H9 (cell line): ENCODE measurements around the gene SLC39A8. TPM values are rescaled to one million over a fixed set of nuclear protein-coding genes. Genes with fewer than 3 reads are reported as not detected.

Experiments used
- DNase-seq: peaks from one replicate; pipeline ENCODE4 v3.0.0-alpha.2; 2017
- H2AFZ ChIP-seq: one replicate; pipeline ENCODE4 v1.6.1; 2013; ENCODE audit warnings: mild to moderate bottlenecking, low read length, control low read depth, moderate library complexity
- H2AK5ac ChIP-seq: 2 replicates; pipeline ENCODE4 v1.6.1; 2013; ENCODE audit warnings: low read length, control low read depth, mixed read lengths; ENCODE audit not compliant: insufficient read length
- H2BK120ac ChIP-seq: one replicate; pipeline ENCODE4 v1.6.1; 2013; ENCODE audit warnings: low read depth, mild to moderate bottlenecking, low read length, control low read depth, inconsistent platforms; ENCODE audit not compliant: poor library complexity, severe bottlenecking
- H2BK12ac ChIP-seq: 2 replicates; pipeline ENCODE4 v1.6.1; 2013; ENCODE audit warnings: low read length, control low read depth, mixed read lengths, low read depth; ENCODE audit not compliant: insufficient read length
- H2BK15ac ChIP-seq: 2 replicates; pipeline ENCODE4 v1.6.1; 2013; ENCODE audit warnings: low read depth, low read length, control low read depth
- H2BK20ac ChIP-seq: one replicate; pipeline ENCODE4 v1.6.1; 2013; ENCODE audit warnings: low read depth, mild to moderate bottlenecking, low read length, control low read depth, inconsistent platforms; ENCODE audit not compliant: poor library complexity, severe bottlenecking
- H2BK5ac ChIP-seq: 2 replicates; pipeline ENCODE4 v1.6.1; 2013; ENCODE audit warnings: low read length, control low read depth, mixed read lengths; ENCODE audit not compliant: insufficient read length
- H3K14ac ChIP-seq: 2 replicates; pipeline ENCODE4 v1.6.1; 2013; ENCODE audit warnings: low read length, control low read depth; ENCODE audit not compliant: insufficient read depth
- H3K18ac ChIP-seq: 2 replicates; pipeline ENCODE4 v1.6.1; 2013; ENCODE audit warnings: low read depth, mild to moderate bottlenecking, mixed read lengths, low read length, control low read depth; ENCODE audit not compliant: insufficient read length
- H3K23ac ChIP-seq: 2 replicates; pipeline ENCODE4 v1.6.1; 2013; ENCODE audit warnings: low read length, control low read depth, mixed read lengths, low read depth; ENCODE audit not compliant: insufficient read length
- H3K23me2 ChIP-seq: 2 replicates; pipeline ENCODE4 v1.6.1; 2013; ENCODE audit warnings: low read depth, mild to moderate bottlenecking, mixed read lengths, low read length, control low read depth; ENCODE audit not compliant: insufficient read length, poor library complexity, severe bottlenecking
- H3K27ac ChIP-seq: 2 replicates; pipeline ENCODE4 v1.5.1; 2013; ENCODE audit warnings: low read length, control low read depth, mixed read lengths, low read depth; ENCODE audit not compliant: insufficient read length
- H3K27me3 ChIP-seq: 2 replicates; pipeline ENCODE4 v1.6.1; 2013; ENCODE audit warnings: low read length, control low read depth, inconsistent platforms; ENCODE audit not compliant: insufficient read depth
- H3K4ac ChIP-seq: 2 replicates; pipeline ENCODE4 v1.6.1; 2013; ENCODE audit warnings: low read depth, mild to moderate bottlenecking, control low read depth, inconsistent platforms, low read length, moderate library complexity
- H3K4me1 ChIP-seq: 2 replicates; pipeline ENCODE4 v1.6.1; 2013; ENCODE audit warnings: low read length, control low read depth, inconsistent platforms; ENCODE audit not compliant: insufficient read depth
- H3K4me2 ChIP-seq: 2 replicates; pipeline ENCODE4 v1.6.1; 2013; ENCODE audit warnings: low read length, control low read depth, mixed read lengths; ENCODE audit not compliant: insufficient read length, insufficient read depth
- H3K56ac ChIP-seq: 2 replicates; pipeline ENCODE4 v1.6.1; 2013; ENCODE audit warnings: low read depth, mild to moderate bottlenecking, mixed read lengths, low read length, control low read depth; ENCODE audit not compliant: insufficient read length
- H3K79me1 ChIP-seq: 2 replicates; pipeline ENCODE4 v1.6.1; 2013; ENCODE audit warnings: low read depth, mild to moderate bottlenecking, moderate library complexity, low read length, control low read depth, inconsistent platforms; ENCODE audit not compliant: insufficient read depth, poor library complexity, severe bottlenecking
- H3K79me2 ChIP-seq: 2 replicates; pipeline ENCODE4 v1.6.1; 2013; ENCODE audit warnings: low read length, control low read depth, inconsistent platforms; ENCODE audit not compliant: insufficient read depth
- H3K9ac ChIP-seq: 2 replicates; pipeline ENCODE4 v1.6.1; 2013; ENCODE audit warnings: low read length, control low read depth, mixed read lengths; ENCODE audit not compliant: insufficient read length; ENCODE audit errors: extremely low read depth
- H3K9me3 ChIP-seq: one replicate; pipeline ENCODE4 v1.6.1; 2013; ENCODE audit warnings: low read depth, low read length, inconsistent platforms; ENCODE audit not compliant: control insufficient read depth
- H3T11ph ChIP-seq: one replicate; pipeline ENCODE4 v1.6.1; 2013; ENCODE audit warnings: mild to moderate bottlenecking, low read length, control low read depth, inconsistent platforms
- H4K20me1 ChIP-seq: one replicate; pipeline ENCODE4 v1.6.1; 2013; ENCODE audit not compliant: control insufficient read depth, insufficient read length, insufficient read depth
- H4K5ac ChIP-seq: 2 replicates; pipeline ENCODE4 v1.6.1; 2013; ENCODE audit warnings: low read depth, mild to moderate bottlenecking, mixed read lengths, low read length, control low read depth; ENCODE audit not compliant: insufficient read length
- H4K8ac ChIP-seq: replicated peaks from 2 replicates; pipeline ENCODE4 v1.6.1; 2013; ENCODE audit warnings: low read length, control low read depth, mixed read lengths, low read depth; ENCODE audit not compliant: insufficient read length
- H4K91ac ChIP-seq: 2 replicates; pipeline ENCODE4 v1.6.1; 2013; ENCODE audit warnings: low read depth, mild to moderate bottlenecking, moderate library complexity, mixed read lengths, low read length, control low read depth; ENCODE audit not compliant: insufficient read length
- H3K27ac Mint-ChIP-seq, 3 experiments: 2 replicates in 2 of 3; 3 replicates in 1 of 3; pipeline ENCODE4 v1.8.0; 2020 to 2021; ENCODE audit warnings: mixed read lengths in 3 of 3, mild to moderate bottlenecking in 1 of 3, moderate library complexity in 1 of 3
- H3K27me3 Mint-ChIP-seq: 2 replicates; pipeline ENCODE4 v1.8.0; 2021; ENCODE audit warnings: low read depth, mild to moderate bottlenecking, moderate library complexity, mixed read lengths
- H3K36me3 Mint-ChIP-seq, 3 experiments: 2 replicates in 2 of 3; 3 replicates in 1 of 3; pipeline ENCODE4 v1.8.0; 2020 to 2021; ENCODE audit warnings: low read depth in 3 of 3, mixed read lengths in 3 of 3; ENCODE audit not compliant: insufficient read depth in 1 of 3
- H3K4me1 Mint-ChIP-seq, 2 experiments: 2 replicates each; pipeline ENCODE4 v1.8.0; 2020; ENCODE audit warnings: mixed read lengths in 2 of 2
- H3K4me3 Mint-ChIP-seq, 2 experiments: 2 replicates in 1 of 2; 3 replicates in 1 of 2; pipeline ENCODE4 v1.8.0; 2020 to 2021; ENCODE audit warnings: mild to moderate bottlenecking in 2 of 2, mixed read lengths in 2 of 2, moderate library complexity in 1 of 2
- H3K9me3 Mint-ChIP-seq, 2 experiments: 2 replicates in 1 of 2; 3 replicates in 1 of 2; pipeline ENCODE4 v1.8.0; 2020; ENCODE audit warnings: mild to moderate bottlenecking in 2 of 2, mixed read lengths in 2 of 2, moderate library complexity in 1 of 2
- CTCF ChIP-seq: fragments of 200-600 bp; sonication (generic); conservative IDR thresholded peaks from 3 replicates; pipeline ENCODE4 v1.8.0; 2021; ENCODE audit warnings: antibody characterized with exemption, mild to moderate bottlenecking
- WGBS: extraction: QIAGEN DNeasy Blood & Tissue Kit; methylation state at CpG from one replicate; pipeline ENCODE4 v1.1.7; 2013; ENCODE audit warnings: missing lambda C conversion rate, low lambda C conversion rate, mixed read lengths; ENCODE audit not compliant: insufficient read length; ENCODE audit errors: extremely low coverage; 5-methylcytosine and 5-hydroxymethylcytosine counted together
- total RNA-seq: library from RNA; stranded (reverse); gene quantifications from 2 replicates; pipeline ENCODE4 v1.2.1, GENCODE V29; 2021

Gene SLC39A8
- total RNA-seq, 1 experiment from 2014 or later = 11.0 TPM

GRCh38 chr4:102352781-102353180 lies 7.5 kb upstream of the SLC39A8 start:
- H4K8ac ChIP-seq = no peak overlapping the region
- H2BK5ac ChIP-seq = no peak overlapping the region
- H3K14ac ChIP-seq = no peak overlapping the region
- WGBS = no CpG with 5 or more reads among the region's 6 CpGs
- no peak overlapping the region for H2AK5ac ChIP-seq
- no peak for TF ChIP-seq CTCF
- no peaks in the 10 kb centered on the region for H3K79me2 ChIP-seq
- H3K4me1 ChIP-seq = no peaks in the 10 kb centered on the region; the same call in 1 of the 2 replicates
- no peak overlapping the region for H2BK15ac ChIP-seq
- H3K9me3 Mint-ChIP-seq = no peaks in the 10 kb centered on the region
- no peak overlapping the region for H2BK20ac ChIP-seq
- peak overlapping the region; percentile 5 for H2AFZ ChIP-seq
- H4K20me1 ChIP-seq = no peaks in the 10 kb centered on the region
- H3K9me3 ChIP-seq = no peaks in the 10 kb centered on the region
- H2BK12ac ChIP-seq = no peak overlapping the region
- H3K9ac ChIP-seq = no peak overlapping the region
- H3K23ac ChIP-seq = no peak overlapping the region
- H3K4ac ChIP-seq = no peak overlapping the region
- no peak for DNase-seq
- no peak overlapping the region for H3K4me2 ChIP-seq
- no peaks in the 10 kb centered on the region; the same call in 1 of the 2 replicates for H3K27me3 Mint-ChIP-seq
- no peak overlapping the region for H4K5ac ChIP-seq
- no peak overlapping the region for H3K27ac ChIP-seq
- peaks cover 0 to 6% of the 10 kb centered on the region in 2 experiments; a peak in 2 of 4 replicates for H3K4me1 Mint-ChIP-seq
- H3K36me3 Mint-ChIP-seq = no peaks in the 10 kb centered on the region
- H3K27me3 ChIP-seq = no peaks in the 10 kb centered on the region
- no peaks in the 10 kb centered on the region for H3K23me2 ChIP-seq
- H3K56ac ChIP-seq = no peak overlapping the region
- H3T11ph ChIP-seq = no peak overlapping the region
- no peak overlapping the region for H3K27ac Mint-ChIP-seq
- H3K79me1 ChIP-seq = no peaks in the 10 kb centered on the region
- no peak overlapping the region for H4K91ac ChIP-seq
- no peak overlapping the region for H3K4me3 Mint-ChIP-seq
- H3K18ac ChIP-seq = no peak overlapping the region
- no peak overlapping the region for H2BK120ac ChIP-seq
